Endothelial cell of umbilical vein (primary cell): ENCODE measurements around the gene CBX6. TPM values are rescaled to one million over a fixed set of nuclear protein-coding genes. Genes with fewer than 3 reads are reported as not detected.

ENCODE experiments used
- BruUV-seq: library from RNA; stranded (reverse); fragments of 400-500 nt; replicated peaks from 2 replicates; lab custom pipeline; 2021; lab: Mats Ljungman, UMichigan
- CTCF ChIA-PET: fragments of 300-600, 350-600 bp; sonication (Branson Sonifier 250); formaldehyde crosslinking; loops from one replicate; lab custom pipeline; 2021; ENCODE audit warnings: antibody characterized with exemption, inconsistent platforms; lab: Charles Lee
- POLR2A ChIA-PET: fragments of 300-600, 350-600 bp; sonication (Branson Sonifier 250); formaldehyde crosslinking; loops from one replicate; lab custom pipeline; 2021; ENCODE audit warnings: antibody characterized with exemption, inconsistent platforms; lab: Charles Lee
- DNase-seq: peaks from one replicate; pipeline ENCODE4 v3.0.0-alpha.2; 2011; ENCODE audit warnings: low read depth, low spot score
- FAIRE-seq: peaks from 2 replicates; lab custom pipeline; 2011; peaks lifted over from hg19 to GRCh38; lab: Jason Lieb, UNC
- H2AFZ ChIP-seq: 2 replicates; pipeline ENCODE4 v1.6.0; 2012; ENCODE audit warnings: low read depth, low read length, control low read depth, inconsistent platforms
- H3K27ac ChIP-seq: 2 replicates; pipeline ENCODE4 v1.5.1; 2011; ENCODE audit warnings: low read depth, mild to moderate bottlenecking, control low read depth, low read length, moderate library complexity; ENCODE audit not compliant: insufficient read depth
- H3K27me3 ChIP-seq, 2 experiments: 2 replicates each; pipeline versions ENCODE4 v1.6.0 to v1.6.1; 2011; ENCODE audit warnings: low read length in 2 of 2, mixed read lengths in 1 of 2; ENCODE audit not compliant: control insufficient read depth in 2 of 2, insufficient read depth in 2 of 2
- H3K36me3 ChIP-seq, 2 experiments: 2 replicates in 1 of 2; 3 replicates in 1 of 2; pipeline ENCODE4 v1.5.1; 2011; ENCODE audit warnings: low read length in 2 of 2, mild to moderate bottlenecking in 1 of 2, moderate library complexity in 1 of 2; ENCODE audit not compliant: control insufficient read depth in 2 of 2, insufficient read depth in 2 of 2; ENCODE audit errors: extremely low read depth in 1 of 2
- H3K4me1 ChIP-seq: 3 replicates; pipeline ENCODE4 v1.5.1; 2011; ENCODE audit warnings: mild to moderate bottlenecking, low read length; ENCODE audit not compliant: control insufficient read depth, insufficient read depth; ENCODE audit errors: extremely low read depth
- H3K4me2 ChIP-seq: 2 replicates; pipeline ENCODE4 v1.6.1; 2011; ENCODE audit warnings: low read length, control low read depth, mixed read lengths; ENCODE audit not compliant: insufficient read depth
- H3K4me3 ChIP-seq, 3 experiments: fragments of 200-600 bp in 1 of 3; sonication (generic), shearing (Covaris generic) in 1 of 3; replicated peaks in 1 of 3; 2 replicates each; pipeline ENCODE4 v1.5.1; 2011 to 2016; ENCODE audit warnings: control low read depth in 3 of 3, low read length in 3 of 3, mild to moderate bottlenecking in 2 of 3, inconsistent platforms in 1 of 3, low read depth in 1 of 3, moderate library complexity in 1 of 3; ENCODE audit not compliant: insufficient read depth in 1 of 3
- H3K79me2 ChIP-seq: 2 replicates; pipeline ENCODE4 v1.6.0; 2012; ENCODE audit warnings: low read length, inconsistent platforms; ENCODE audit not compliant: control insufficient read depth, insufficient read depth
- H3K9ac ChIP-seq: replicated peaks from 2 replicates; pipeline ENCODE3; 2011; ENCODE audit warnings: low read length, control low read depth; ENCODE audit not compliant: insufficient read depth; ENCODE audit errors: extremely low read depth
- H3K9me1 ChIP-seq: replicated peaks from 3 replicates; pipeline ENCODE4 v1.6.0; 2011; ENCODE audit warnings: mild to moderate bottlenecking, low read length; ENCODE audit not compliant: control insufficient read depth, insufficient read depth; ENCODE audit errors: extremely low read depth
- H3K9me3 ChIP-seq: replicated peaks from 2 replicates; pipeline ENCODE4 v1.5.1; 2012; ENCODE audit warnings: low read length, inconsistent platforms; ENCODE audit not compliant: control insufficient read depth, insufficient read depth
- H4K20me1 ChIP-seq: replicated peaks from 2 replicates; pipeline ENCODE3; 2011; ENCODE audit warnings: mild to moderate bottlenecking, low read length; ENCODE audit not compliant: control insufficient read depth, insufficient read depth; ENCODE audit errors: extremely low read depth
- EZH2 ChIP-seq: IDR thresholded peaks from 2 replicates; pipeline ENCODE4 v1.6.1; 2012; ENCODE audit warnings: borderline replicate concordance, low read depth, mild to moderate bottlenecking, moderate library complexity, low read length, inconsistent platforms; ENCODE audit not compliant: severe bottlenecking
- FOS ChIP-seq: IDR thresholded peaks from 2 replicates; pipeline ENCODE4 v1.6.1; 2011; ENCODE audit warnings: mild to moderate bottlenecking, low read length, moderate library complexity, borderline replicate concordance; ENCODE audit not compliant: insufficient read depth
- GATA2 ChIP-seq: IDR thresholded peaks from 2 replicates; pipeline ENCODE4 v1.7.0; 2011; ENCODE audit warnings: low read depth, mild to moderate bottlenecking, moderate library complexity, mixed read lengths, low read length; ENCODE audit not compliant: insufficient read length, insufficient read depth
- MYC ChIP-seq: IDR thresholded peaks from one replicate; pipeline ENCODE4 v1.6.1; 2011; ENCODE audit warnings: mild to moderate bottlenecking, low read depth, low read length
- POLR2AphosphoS5 ChIP-seq: IDR thresholded peaks from 2 replicates; pipeline ENCODE4 v1.6.1; 2012; ENCODE audit warnings: low read depth, mild to moderate bottlenecking, control low read depth, low read length, moderate library complexity; ENCODE audit not compliant: insufficient read depth
- dilution Hi-C: fragments of 300-500 bp; cut with MboI; formaldehyde crosslinking; loops from one replicate; pipeline ENCODE4 v1.15.0; 2019; ENCODE audit warnings: low sequenced_read_pairs; ENCODE audit not compliant: extremely low pct_ligation_motif_present
- intact Hi-C: fragments of 100-400 bp; cut with micrococcal nuclease; formaldehyde crosslinking; loops from one replicate; pipeline ENCODE4 v1.10.0; 2022
- polyA plus RNA-seq, 4 experiments: library from polyadenylated mRNA; depleted of rRNA in 3 of 4; stranded (reverse) in 3 of 4; unstranded in 1 of 4; fragments of >200 nt; gene quantifications; 2 replicates each; pipeline versions ENCODE4 v1.2.1 to v1.2.3, GENCODE V29; 2011 to 2012; ENCODE audit warnings: missing spikeins in 1 of 4
- total RNA-seq: library from RNA; stranded (reverse); gene quantifications from 2 replicates; pipeline ENCODE4 v1.2.3, GENCODE V29; 2021

The CBX6 gene
- total and polyA plus RNA-seq, 2 donors (not counting 3 experiments of a cell fraction or from before 2014, with no cell fraction given): 14.9 to 62.6 TPM

GRCh38 chr22:38921806-38922205 is 49.8 kb upstream of the CBX6 start:
- Histone ChIP-seq H3K4me1 (peaks cover 18% of the 10 kb centered on the region), H3K4me2 (no peak overlapping the region), H2AFZ (no peak overlapping the region), H3K9me3 (no peaks in the 10 kb centered on the region), H3K27ac (no peak overlapping the region), H3K36me3 (no peaks in the 10 kb centered on the region), H3K9me1 (no peaks in the 10 kb centered on the region), H4K20me1 (no peaks in the 10 kb centered on the region), H3K79me2 (no peaks in the 10 kb centered on the region), H3K9ac (no peak overlapping the region), H3K27me3 (peaks cover 5 to 10% of the 10 kb centered on the region in 2 experiments), H3K4me3 (no peak overlapping the region)
- intact Hi-C loops (loop anchor here (10.0 kb wide), 1 partner anchor 63 kb away; the partner anchor contains the start of gene APOBEC3B), dilution Hi-C loops (no loop called here)
- ChIA-PET CTCF (no interaction called here), POLR2A (no interaction called here)
- no TSS peak for BruUV-seq
- TF ChIP-seq MYC (no peak), POLR2AphosphoS5 (no peak)
- DNase-seq (no peak), FAIRE-seq (no peak)

GRCh38 chr22:38921120-38921519 is 49.1 kb upstream of the CBX6 start:
- no peak overlapping the region for H2AFZ ChIP-seq
- no peaks in the 10 kb centered on the region for H3K79me2 ChIP-seq
- H3K4me3 ChIP-seq: no peak overlapping the region
- CTCF ChIA-PET: no interaction called here
- intact Hi-C loops (loop anchor here (10.0 kb wide), 1 partner anchor 64 kb away; the partner anchor contains the start of gene APOBEC3B), dilution Hi-C loops (no loop called here)
- no peaks in the 10 kb centered on the region for H3K9me1 ChIP-seq
- no peak overlapping the region for H3K27ac ChIP-seq
- H3K36me3 ChIP-seq: no peaks in the 10 kb centered on the region
- TF ChIP-seq FOS (no peak), GATA2 (no peak), EZH2 (no peak)
- no peaks in the 10 kb centered on the region for H4K20me1 ChIP-seq
- H3K4me1 ChIP-seq: peaks cover 18% of the 10 kb centered on the region
- no peak for FAIRE-seq
- H3K27me3 ChIP-seq: peaks cover 5 to 14% of the 10 kb centered on the region in 2 experiments
- POLR2A ChIA-PET: interaction anchor here (0.6 kb wide), 1 partner anchor 499 kb away, joined by 4 read pairs; no protein-coding TSS in a partner anchor
- no TSS peak for BruUV-seq
- H3K9me3 ChIP-seq: no peaks in the 10 kb centered on the region
- DNase-seq: no peak
- no peak overlapping the region for H3K9ac ChIP-seq
- H3K4me2 ChIP-seq: no peak overlapping the region
